Stimulated activated naive CD4-positive, alpha-beta T cell (primary cell): Measurements from ENCODE around the gene INMT.

Experiments
- DNase-seq, 6 experiments: peaks; one replicate each; lab custom pipeline; 2025; lab: John Stamatoyannopoulos, UW

The INMT gene

GRCh38 chr7:30728591-30729100, 23.3 kb upstream of the INMT start:
- DNase-seq: no peak

DNA sequence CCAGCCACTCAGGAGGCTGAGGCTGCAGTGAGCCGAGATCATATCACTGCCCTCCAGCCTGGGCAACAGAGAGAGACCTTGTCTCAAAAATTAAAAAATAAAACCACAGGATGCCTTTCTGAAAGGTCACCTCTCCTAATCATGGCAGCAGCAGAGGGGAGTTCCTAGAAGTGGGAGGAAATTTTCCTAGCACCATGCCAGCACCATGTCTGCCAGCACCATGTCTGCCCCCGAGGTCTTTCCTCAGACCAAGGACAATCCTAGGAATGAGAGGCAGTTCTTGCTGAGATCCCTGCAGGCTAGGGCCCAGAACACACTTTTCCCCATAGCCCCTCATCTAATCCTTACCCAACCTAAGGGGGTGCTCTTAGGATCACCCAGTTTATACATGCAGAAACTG, 22.3 kb upstream of the INMT start:
- DNase-seq: no peak

GRCh38 chr7:30730097-30730496, 21.8 kb upstream of the INMT start:
- no peak for DNase-seq

- no peak for DNase-seq
These were observed 20.9 kb upstream of the INMT start for GRCh38 chr7:30730996-30731395.

- DNase-seq: peak in 1 of 6 experiments; percentile 19
These were observed 20.4 kb upstream of the INMT start for GRCh38 chr7:30731581-30731980.

DNA sequence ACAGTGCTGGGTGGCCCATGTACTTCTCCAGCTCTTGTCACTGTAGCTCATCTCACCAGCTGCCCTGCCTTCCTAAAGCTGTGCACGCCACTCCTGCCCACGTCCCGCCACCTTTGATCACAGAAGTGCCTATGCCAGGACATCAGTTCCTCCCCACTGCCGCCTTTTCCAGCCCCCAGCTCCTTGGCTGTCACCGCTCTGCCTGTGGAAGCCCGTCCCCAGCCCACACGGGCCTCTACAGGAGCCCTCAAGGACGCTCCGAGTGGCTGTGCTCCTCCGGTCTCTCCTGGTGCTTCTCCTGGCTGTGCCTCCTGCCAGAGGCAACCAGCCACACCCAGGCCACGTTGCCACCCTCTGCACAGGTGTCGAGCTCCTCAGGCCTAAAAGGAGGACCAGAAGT, 19.3 kb upstream of the INMT start:
- DNase-seq: no peak

DNA sequence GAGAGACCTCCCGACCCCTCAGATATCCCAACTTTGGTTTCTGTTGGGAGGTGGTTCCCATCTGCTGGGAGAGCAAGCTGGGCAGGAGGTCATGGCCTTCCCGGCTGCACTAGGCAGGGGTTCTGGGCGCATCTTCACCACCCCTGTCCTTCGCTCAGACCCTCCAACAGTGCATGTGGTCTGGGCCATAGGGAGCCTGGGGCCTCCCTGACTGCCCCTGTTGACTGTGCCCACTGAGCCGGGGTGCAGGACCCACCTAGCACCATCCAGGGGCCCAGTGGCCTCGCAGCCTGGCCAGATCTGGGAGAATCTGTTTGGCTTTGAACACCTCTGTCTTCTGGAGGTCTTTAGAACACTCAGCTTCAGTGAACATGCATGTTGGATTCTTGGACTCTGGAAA, 18.7 kb upstream of the INMT start:
- no peak for DNase-seq

DNA sequence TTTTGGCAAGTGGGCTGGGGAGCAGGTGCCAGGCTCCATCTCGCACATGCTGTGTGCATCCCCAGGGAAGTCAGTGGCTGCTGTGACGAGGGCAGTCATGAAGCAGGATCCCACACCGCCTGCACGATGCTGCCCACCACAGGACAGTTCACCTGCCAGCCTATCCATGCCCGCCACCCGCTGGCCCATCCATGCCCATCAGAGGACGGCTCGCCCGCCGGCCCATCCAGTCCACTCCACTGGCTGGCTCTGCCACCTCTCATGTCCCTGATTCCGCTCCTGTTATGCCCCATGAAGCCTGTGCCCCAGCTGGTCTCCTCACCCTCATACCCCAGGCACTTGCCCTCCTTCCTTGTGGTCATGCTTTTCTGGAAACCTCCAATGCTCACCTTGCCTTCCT, 18.2 kb upstream of the INMT start:
- DNase-seq: no peak

GRCh38 chr7:30734497-30734896, 17.4 kb upstream of the INMT start:
- DNase-seq: no peak

DNA sequence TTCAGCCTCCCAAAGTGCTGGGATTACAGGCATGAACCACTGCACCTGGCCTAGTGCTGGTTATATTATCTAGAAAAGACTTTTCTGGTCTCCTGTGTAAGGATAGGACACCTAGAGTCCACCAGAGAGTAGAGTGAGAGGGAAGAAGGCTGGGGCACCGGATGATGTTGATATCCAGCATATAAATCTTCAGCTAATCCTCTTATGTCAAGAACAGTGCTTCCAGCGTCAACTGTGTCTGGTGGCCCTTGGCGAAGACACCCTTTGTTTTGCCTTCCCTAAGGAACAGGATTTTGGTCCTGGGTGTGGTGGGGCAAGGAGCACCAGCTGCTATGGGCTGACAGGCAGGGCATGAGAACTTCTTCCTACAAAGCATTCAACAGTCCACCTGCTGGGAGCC, 16.3 kb upstream of the INMT start:
- no peak for DNase-seq

GRCh38 chr7:30736291-30736690, 15.6 kb upstream of the INMT start:
- no peak for DNase-seq

DNA sequence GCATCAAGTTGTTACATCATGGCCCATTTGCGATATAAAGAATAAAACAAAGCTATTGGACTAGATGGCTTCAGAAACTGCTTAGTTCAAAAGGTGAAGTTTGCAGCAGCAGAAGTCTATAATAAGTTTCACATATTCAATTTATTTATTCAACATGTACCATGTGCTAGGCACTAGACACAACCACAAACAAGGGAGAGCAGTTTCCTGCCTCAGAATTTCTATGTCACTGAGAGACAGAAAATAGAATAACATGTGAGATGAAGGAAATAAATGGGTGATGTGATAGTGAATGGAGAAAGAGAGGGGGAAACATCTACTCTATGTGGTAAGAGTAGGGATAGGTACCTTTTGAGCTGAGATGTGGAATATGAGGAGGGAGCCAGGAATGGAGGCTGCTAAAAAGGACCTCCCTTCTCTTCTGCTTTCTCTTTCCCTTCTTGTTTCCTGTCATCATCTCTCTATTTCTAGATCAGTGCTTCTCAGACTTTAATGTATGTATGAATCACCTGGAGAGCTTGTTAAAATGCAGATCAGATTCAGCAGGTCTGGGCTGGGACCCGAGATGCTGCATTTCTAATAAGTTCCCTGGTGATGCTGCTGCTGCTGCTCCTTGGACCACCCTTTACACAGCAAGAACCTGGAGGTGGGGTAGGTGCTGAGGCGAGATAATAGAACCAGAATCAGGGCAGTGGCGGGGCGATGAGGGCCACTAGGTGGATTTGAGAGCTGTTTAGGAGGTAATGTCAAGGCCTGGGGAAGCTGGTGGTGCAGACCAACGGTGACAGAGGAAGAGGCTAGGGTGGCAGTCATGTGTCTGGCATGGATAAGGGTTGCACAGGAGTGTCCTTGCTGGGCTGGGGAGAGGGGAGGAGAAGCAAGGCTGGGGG, 13.7 kb upstream of the INMT start:
- peak in 3 of 6 experiments; percentile 42 to 52 (median 44) for DNase-seq

- DNase-seq: no peak
These were observed 12.2 kb upstream of the INMT start for GRCh38 chr7:30739691-30740090.

- peak; percentile 46 to 83 (median 65) for DNase-seq
These were observed 11.3 kb upstream of the INMT start for GRCh38 chr7:30740417-30741181.

GRCh38 chr7:30741289-30741688, 10.6 kb upstream of the INMT start:
- DNase-seq: no peak

- DNase-seq: no peak
These were observed 8.4 kb upstream of the INMT start for GRCh38 chr7:30743371-30744074.

GRCh38 chr7:30744075-30744417, 7.9 kb upstream of the INMT start:
- DNase-seq: no peak

DNA sequence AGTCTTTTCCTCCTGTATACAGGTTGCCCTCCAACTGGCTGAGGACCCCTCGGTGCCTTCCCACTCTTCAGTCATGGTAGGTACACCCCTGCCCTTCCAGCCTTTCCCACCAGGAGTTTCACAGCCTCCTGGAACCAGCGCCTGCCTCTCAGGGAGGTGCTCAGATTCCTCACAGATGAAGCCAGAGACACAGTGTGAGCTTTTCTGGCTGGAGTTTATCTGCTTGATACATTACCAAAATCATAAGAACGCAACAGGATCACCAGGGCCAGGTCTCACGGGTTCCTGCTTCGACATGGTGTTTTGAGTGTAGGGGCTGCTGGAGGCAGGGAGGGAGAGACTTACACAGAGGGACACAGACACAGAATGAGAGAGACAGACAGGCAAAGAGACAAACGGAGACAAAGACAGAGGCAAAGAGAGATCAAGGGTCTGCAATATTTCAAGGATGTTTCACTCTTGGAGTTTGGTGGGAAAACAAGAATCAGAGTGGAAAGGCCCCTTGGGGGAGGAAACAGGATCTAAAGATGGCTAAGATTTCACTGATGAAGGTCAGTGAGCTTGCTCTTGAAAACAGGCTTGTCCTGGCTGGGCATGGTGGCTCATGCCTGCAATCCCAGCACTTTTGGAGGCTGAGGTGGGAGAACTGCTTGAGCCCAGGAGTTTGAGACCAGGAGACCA, 6.5 kb upstream of the INMT start:
- DNase-seq: no peak

DNA sequence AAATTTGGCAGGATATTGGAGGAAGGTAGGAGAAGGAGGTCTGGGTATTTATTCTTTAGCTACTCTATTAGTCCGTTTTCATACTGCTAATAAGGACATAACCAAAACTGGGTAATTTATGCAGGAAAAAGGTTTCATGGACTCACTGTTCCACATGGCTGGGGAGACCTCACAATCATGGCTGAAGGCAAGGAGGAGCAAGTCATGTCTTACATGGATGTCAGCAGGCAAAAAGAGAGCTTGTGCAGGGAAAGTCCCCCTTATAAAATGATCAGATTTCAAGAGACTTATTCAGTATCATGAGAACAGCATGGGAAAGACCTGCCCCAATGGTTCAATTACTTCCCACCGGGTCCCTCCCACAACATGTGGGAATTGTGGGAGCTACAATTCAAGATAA, 1.9 kb upstream of the INMT start:
- DNase-seq: no peak

GRCh38 chr7:30750683-30751650, 968 bp upstream of the INMT start:
- no peak for DNase-seq

DNA sequence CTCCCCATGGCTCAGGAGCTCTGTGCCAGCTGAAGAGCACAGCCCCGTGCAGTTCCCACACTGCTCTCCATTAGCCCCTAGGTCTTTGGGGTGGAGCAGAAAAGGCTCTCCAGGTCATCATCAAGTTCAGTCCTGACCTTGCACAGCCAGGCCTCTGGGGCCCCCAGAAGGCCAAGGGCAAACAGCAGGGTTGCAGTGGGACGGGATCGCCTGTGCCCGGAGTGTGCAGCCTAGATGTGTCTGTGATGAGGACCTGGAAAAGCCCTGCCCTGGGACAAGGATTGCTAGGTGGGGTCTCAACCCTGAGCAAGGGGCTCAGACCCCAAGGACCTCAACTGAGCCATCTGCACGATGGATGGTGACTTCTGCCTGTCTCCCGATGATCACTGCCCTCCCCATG, 549 bp downstream of the INMT start:
- DNase-seq: no peak
